Measurements from ENCODE around the gene RAP1GAP. TPM values are rescaled to one million over a fixed set of nuclear protein-coding genes. Genes with fewer than 3 reads are reported as not detected.
A peak's percentile ranks its signal among the peaks of the same experiment; 100 is the strongest.

The RAP1GAP gene
- total and polyA plus RNA-seq, 2 of the 13 experiments (the other 11 are each of a cell fraction or from before 2014, with no cell fraction given) = 11.9 to 37.5 TPM

DNA sequence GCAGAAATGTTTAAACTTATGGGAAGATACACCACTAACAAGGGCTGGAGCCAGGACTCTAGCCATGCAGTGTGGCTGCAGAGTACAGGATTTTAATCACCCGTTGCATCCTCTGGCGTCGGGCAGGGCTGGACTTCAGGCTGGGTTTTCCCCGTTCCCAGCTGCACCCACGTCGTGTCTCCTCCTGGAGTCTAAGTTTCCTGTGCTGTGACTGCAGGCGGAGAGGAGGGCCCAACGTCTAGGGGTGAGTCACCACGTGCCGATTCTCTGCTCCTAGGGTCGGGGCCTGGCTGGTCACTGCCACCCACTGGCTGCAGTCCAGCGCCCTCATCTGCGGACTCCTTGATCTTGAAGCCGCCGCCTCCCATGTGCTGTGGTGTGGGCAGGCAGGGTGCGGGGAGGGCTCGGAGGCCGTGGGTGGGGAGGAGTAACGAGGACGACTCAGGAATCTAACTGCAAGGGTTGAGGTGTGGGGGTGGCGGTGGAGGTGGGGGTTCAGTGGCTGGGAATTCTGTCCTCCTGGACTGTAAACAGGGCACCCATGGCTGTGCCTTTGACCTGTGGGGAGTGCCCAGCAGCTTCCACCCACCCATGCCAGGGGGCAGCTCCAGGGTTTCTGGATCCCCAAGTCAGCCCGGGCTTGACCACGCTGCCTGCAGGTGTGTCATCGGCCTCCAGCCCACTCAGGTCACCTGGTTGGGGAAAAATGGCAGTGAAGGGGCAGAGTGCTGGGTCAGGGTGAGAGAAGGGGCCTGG is 82.1 kb downstream of the RAP1GAP start (continued):
- TF ChIP-seq SIN3A (IDR thresholded peaks at IDR 0.05; ENCODE audit: borderline replicate concordance, low read depth, low read length) (no peak), ZFP62 (CRISPR knock-in tag; IDR thresholded peaks at IDR 0.05) (no peak), REXO4 (CRISPR knock-in tag; IDR thresholded peaks at IDR 0.05; ENCODE audit: borderline replicate concordance) (no peak), SOX5 (CRISPR knock-in tag; IDR thresholded peaks at IDR 0.05; ENCODE audit: borderline replicate concordance) (0 out of 2 replicates have a peak, but pooled peaks have one; percentile 43), ZBTB8A (CRISPR knock-in tag; IDR thresholded peaks at IDR 0.05; ENCODE audit: borderline replicate concordance, low read depth) (no peak), KAT2B (IDR thresholded peaks at IDR 0.05; ENCODE audit: borderline replicate concordance, low read depth, low read length) (no peak), HMG20A (CRISPR knock-in tag; IDR thresholded peaks at IDR 0.05; ENCODE audit: borderline replicate concordance) (no peak), JUNB (CRISPR knock-in tag; IDR thresholded peaks at IDR 0.05; ENCODE audit: borderline replicate concordance) (peak; percentile 18; the same call in 1 of the 2 replicates), NCOA5 (CRISPR knock-in tag; IDR thresholded peaks at IDR 0.05) (no peak), ZFP36 (IDR thresholded peaks at IDR 0.05; ENCODE audit: borderline replicate concordance, low read depth, low read length, partially characterized antibody) (no peak), RXRB (CRISPR knock-in tag; IDR thresholded peaks at IDR 0.05; ENCODE audit: borderline replicate concordance) (peak; percentile 51; the same call in 1 of the 2 replicates), ZMAT3 (CRISPR knock-in tag; conservative IDR thresholded peaks at IDR 0.05) (no peak), MEF2D (CRISPR knock-in tag; IDR thresholded peaks at IDR 0.05) (no peak), ZFAT (CRISPR knock-in tag; conservative IDR thresholded peaks at IDR 0.05) (no peak), RAD21 (CRISPR knock-in tag; IDR thresholded peaks at IDR 0.05) (no peak), ZNF572 (CRISPR knock-in tag; IDR thresholded peaks at IDR 0.05) (no peak), EP300 (IDR thresholded peaks at IDR 0.05; ENCODE audit: low read depth in 2 of 2, low read length in 2 of 2) (no peak), EP300 (CRISPR knock-in tag; IDR thresholded peaks at IDR 0.05; ENCODE audit: borderline replicate concordance) (peak; percentile 55; the same call in 1 of the 2 replicates), ZNF644 (CRISPR knock-in tag; IDR thresholded peaks at IDR 0.05; ENCODE audit: low read depth) (0 out of 2 replicates have a peak, but pooled peaks have one; percentile 40), SMAD9 (CRISPR knock-in tag; IDR thresholded peaks at IDR 0.05) (no peak)
- TF ChIP-seq, protein P1, sequence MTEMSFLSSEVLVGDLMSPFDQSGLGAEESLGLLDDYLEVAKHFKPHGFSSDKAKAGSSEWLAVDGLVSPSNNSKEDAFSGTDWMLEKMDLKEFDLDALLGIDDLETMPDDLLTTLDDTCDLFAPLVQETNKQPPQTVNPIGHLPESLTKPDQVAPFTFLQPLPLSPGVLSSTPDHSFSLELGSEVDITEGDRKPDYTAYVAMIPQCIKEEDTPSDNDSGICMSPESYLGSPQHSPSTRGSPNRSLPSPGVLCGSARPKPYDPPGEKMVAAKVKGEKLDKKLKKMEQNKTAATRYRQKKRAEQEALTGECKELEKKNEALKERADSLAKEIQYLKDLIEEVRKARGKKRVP (CRISPR knock-in tag; IDR thresholded peaks at IDR 0.05) = peak in 1 of 2 experiments; percentile 38; a peak in 1 of 4 replicates
- TF ChIP-seq, protein P2, sequence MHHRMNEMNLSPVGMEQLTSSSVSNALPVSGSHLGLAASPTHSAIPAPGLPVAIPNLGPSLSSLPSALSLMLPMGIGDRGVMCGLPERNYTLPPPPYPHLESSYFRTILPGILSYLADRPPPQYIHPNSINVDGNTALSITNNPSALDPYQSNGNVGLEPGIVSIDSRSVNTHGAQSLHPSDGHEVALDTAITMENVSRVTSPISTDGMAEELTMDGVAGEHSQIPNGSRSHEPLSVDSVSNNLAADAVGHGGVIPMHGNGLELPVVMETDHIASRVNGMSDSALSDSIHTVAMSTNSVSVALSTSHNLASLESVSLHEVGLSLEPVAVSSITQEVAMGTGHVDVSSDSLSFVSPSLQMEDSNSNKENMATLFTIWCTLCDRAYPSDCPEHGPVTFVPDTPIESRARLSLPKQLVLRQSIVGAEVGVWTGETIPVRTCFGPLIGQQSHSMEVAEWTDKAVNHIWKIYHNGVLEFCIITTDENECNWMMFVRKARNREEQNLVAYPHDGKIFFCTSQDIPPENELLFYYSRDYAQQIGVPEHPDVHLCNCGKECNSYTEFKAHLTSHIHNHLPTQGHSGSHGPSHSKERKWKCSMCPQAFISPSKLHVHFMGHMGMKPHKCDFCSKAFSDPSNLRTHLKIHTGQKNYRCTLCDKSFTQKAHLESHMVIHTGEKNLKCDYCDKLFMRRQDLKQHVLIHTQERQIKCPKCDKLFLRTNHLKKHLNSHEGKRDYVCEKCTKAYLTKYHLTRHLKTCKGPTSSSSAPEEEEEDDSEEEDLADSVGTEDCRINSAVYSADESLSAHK (CRISPR knock-in tag; IDR thresholded peaks at IDR 0.05; ENCODE audit: borderline replicate concordance) = no peak
- TF ChIP-seq, protein P3, sequence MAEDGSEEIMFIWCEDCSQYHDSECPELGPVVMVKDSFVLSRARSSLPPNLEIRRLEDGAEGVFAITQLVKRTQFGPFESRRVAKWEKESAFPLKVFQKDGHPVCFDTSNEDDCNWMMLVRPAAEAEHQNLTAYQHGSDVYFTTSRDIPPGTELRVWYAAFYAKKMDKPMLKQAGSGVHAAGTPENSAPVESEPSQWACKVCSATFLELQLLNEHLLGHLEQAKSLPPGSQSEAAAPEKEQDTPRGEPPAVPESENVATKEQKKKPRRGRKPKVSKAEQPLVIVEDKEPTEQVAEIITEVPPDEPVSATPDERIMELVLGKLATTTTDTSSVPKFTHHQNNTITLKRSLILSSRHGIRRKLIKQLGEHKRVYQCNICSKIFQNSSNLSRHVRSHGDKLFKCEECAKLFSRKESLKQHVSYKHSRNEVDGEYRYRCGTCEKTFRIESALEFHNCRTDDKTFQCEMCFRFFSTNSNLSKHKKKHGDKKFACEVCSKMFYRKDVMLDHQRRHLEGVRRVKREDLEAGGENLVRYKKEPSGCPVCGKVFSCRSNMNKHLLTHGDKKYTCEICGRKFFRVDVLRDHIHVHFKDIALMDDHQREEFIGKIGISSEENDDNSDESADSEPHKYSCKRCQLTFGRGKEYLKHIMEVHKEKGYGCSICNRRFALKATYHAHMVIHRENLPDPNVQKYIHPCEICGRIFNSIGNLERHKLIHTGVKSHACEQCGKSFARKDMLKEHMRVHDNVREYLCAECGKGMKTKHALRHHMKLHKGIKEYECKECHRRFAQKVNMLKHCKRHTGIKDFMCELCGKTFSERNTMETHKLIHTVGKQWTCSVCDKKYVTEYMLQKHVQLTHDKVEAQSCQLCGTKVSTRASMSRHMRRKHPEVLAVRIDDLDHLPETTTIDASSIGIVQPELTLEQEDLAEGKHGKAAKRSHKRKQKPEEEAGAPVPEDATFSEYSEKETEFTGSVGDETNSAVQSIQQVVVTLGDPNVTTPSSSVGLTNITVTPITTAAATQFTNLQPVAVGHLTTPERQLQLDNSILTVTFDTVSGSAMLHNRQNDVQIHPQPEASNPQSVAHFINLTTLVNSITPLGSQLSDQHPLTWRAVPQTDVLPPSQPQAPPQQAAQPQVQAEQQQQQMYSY (CRISPR knock-in tag; IDR thresholded peaks at IDR 0.05) = no peak

Data from HepG2 (cell line).